A549 treated with AZD2906 at 1 μM for 4 hours (cell line): ENCODE results near the gene TRAK1. TPM values are rescaled to one million over a fixed set of nuclear protein-coding genes. Genes with fewer than 3 reads are reported as not detected.

Experiments used
- total RNA-seq: library from RNA; stranded (reverse); fragments of 200-300 nt; extraction: Qiagen RNA extraction; gene quantifications from 5 replicates; pipeline ENCODE4 v1.2.3, GENCODE V29; 2022

Gene TRAK1, protein sequence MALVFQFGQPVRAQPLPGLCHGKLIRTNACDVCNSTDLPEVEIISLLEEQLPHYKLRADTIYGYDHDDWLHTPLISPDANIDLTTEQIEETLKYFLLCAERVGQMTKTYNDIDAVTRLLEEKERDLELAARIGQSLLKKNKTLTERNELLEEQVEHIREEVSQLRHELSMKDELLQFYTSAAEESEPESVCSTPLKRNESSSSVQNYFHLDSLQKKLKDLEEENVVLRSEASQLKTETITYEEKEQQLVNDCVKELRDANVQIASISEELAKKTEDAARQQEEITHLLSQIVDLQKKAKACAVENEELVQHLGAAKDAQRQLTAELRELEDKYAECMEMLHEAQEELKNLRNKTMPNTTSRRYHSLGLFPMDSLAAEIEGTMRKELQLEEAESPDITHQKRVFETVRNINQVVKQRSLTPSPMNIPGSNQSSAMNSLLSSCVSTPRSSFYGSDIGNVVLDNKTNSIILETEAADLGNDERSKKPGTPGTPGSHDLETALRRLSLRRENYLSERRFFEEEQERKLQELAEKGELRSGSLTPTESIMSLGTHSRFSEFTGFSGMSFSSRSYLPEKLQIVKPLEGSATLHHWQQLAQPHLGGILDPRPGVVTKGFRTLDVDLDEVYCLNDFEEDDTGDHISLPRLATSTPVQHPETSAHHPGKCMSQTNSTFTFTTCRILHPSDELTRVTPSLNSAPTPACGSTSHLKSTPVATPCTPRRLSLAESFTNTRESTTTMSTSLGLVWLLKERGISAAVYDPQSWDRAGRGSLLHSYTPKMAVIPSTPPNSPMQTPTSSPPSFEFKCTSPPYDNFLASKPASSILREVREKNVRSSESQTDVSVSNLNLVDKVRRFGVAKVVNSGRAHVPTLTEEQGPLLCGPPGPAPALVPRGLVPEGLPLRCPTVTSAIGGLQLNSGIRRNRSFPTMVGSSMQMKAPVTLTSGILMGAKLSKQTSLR
- total RNA-seq = 15.0 to 16.6 TPM (median 16.3 TPM) in 5 replicates

DNA sequence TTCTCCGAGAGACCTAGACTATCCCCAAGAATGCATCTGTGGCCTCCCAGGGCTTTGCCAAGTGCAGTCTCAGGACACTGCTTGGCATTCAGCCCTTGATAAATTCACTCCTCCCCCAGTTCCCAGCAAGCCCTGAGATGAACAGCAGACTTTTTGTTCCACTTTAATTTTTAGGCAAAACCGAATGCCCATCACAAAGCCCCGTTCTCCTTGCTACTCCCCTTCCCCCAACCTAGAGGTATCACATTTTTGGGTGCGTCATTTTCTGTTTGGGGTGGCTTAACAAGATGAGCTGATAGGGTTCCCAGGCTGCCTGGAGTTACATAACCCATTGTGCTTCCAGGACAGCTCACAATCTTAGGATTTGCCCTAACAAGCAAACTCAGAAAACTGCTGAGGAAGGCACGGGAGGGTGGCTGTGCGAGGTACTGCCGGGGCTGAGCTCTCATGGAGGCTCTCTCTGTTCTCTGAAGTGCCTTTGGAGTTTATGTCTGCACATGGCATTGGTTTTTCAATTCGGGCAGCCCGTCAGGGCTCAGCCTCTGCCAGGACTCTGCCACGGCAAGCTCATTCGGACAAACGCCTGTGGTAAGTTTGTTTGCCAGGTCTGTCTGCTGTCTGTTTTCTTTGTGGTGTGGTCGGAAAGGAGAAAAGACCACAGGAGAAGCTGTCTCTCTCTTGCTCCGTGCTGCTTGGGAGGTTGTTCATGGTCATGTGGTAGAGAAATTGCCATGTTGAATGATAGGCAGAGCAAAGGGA is at the start of gene TRAK1:
TRAK1 (plus strand) TSS at position 385 of the 759 bp plus-strand sequence; CDS start at position 498, 113 bp downstream.

DNA sequence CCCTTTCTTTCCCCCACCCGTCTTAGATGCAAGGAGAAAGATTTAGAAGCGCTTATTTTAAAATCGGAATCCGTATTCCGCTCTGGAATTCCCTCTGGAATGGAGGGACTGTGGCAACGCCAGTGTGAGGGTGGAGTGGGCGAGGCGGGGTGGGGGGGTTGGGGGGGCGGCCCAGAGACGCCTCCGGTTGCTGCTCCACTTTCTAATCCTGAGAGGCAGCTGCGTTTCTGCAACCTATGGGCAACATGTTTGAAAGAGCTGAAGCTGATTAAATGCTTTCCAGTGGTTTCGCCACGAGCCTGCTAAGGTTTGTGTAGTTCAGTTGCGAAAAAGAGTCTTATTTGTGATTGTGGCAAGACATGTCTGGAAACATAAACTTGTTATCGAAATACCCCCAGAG is 174.9 kb downstream of the TRAK1 start, which contains the start of gene CCK:
CCK (minus strand) TSS at position 101 of the 400 bp plus-strand sequence. CDS start 2,555 bp downstream, outside the sequence.

Other genes with a start within 250 kb of the TRAK1 start
- gene ULK4, start 129.3 kb upstream of the TRAK1 start, total RNA-seq = 4.3 to 11.5 TPM (median 5.3 TPM) in 5 replicates
- 1.7 to 2.9 TPM (median 1.9 TPM) in 5 replicates for gene CCK, start 174.8 kb downstream of the TRAK1 start, total RNA-seq